Mesendoderm (in vitro differentiated cells): ENCODE data around the gene ZNF669. TPM values are rescaled to one million over a fixed set of nuclear protein-coding genes. Genes with fewer than 3 reads are reported as not detected.
"Not testable (repeated sequence)": the region's sequence is repeated elsewhere in the genome, so short reads cannot be mapped to it uniquely, and the experiment has no call there.

Experiments used
- DNase-seq: peaks from one replicate; pipeline ENCODE4 v3.0.0; 2013
- H2AK5ac ChIP-seq: 2 replicates; pipeline ENCODE4 v1.6.1; 2013; ENCODE audit warnings: low read length, inconsistent platforms
- H2BK120ac ChIP-seq: 2 replicates; pipeline ENCODE4 v1.6.1; 2013; ENCODE audit warnings: low read depth, mild to moderate bottlenecking, low read length, moderate library complexity, mixed read lengths
- H2BK15ac ChIP-seq: replicated peaks from 2 replicates; pipeline ENCODE4 v1.6.1; 2013; ENCODE audit warnings: low read depth, mild to moderate bottlenecking, moderate library complexity
- H2BK5ac ChIP-seq: 2 replicates; pipeline ENCODE4 v1.6.1; 2013; ENCODE audit warnings: low read length, inconsistent platforms
- H3K18ac ChIP-seq: 2 replicates; pipeline ENCODE4 v1.6.1; 2013; ENCODE audit warnings: mild to moderate bottlenecking, low read length, mixed read lengths
- H3K23ac ChIP-seq: one replicate; pipeline ENCODE4 v1.6.1; 2013; ENCODE audit warnings: low read length
- H3K27ac ChIP-seq: 2 replicates; pipeline ENCODE4 v1.5.1; 2013; ENCODE audit warnings: low read depth, mild to moderate bottlenecking, inconsistent platforms, low read length, moderate library complexity
- H3K27me3 ChIP-seq: 2 replicates; pipeline ENCODE4 v1.6.1; 2013; ENCODE audit warnings: low read length, control low read depth, mild to moderate bottlenecking, inconsistent platforms; ENCODE audit not compliant: insufficient read depth, poor library complexity
- H3K36me3 ChIP-seq: 2 replicates; pipeline ENCODE4 v1.6.1; 2013; ENCODE audit warnings: low read length, inconsistent platforms; ENCODE audit not compliant: control insufficient read depth, insufficient read depth
- H3K4ac ChIP-seq: one replicate; pipeline ENCODE4 v1.6.1; 2013; ENCODE audit warnings: low read depth, mild to moderate bottlenecking, low read length, moderate library complexity
- H3K4me1 ChIP-seq: 2 replicates; pipeline ENCODE4 v1.6.1; 2013; ENCODE audit warnings: low read depth, low read length, inconsistent platforms; ENCODE audit not compliant: control insufficient read depth
- H3K4me2 ChIP-seq: 2 replicates; pipeline ENCODE4 v1.6.1; 2013; ENCODE audit warnings: low read length
- H3K4me3 ChIP-seq: 2 replicates; pipeline ENCODE4 v1.5.1; 2013; ENCODE audit warnings: mild to moderate bottlenecking, low read length
- H3K56ac ChIP-seq: one replicate; pipeline ENCODE4 v1.6.1; 2013; ENCODE audit warnings: low read length
- H3K79me1 ChIP-seq: 2 replicates; pipeline ENCODE4 v1.6.1; 2013; ENCODE audit warnings: low read length, inconsistent platforms
- H3K79me2 ChIP-seq: 2 replicates; pipeline ENCODE4 v1.6.1; 2013; ENCODE audit warnings: mild to moderate bottlenecking, low read length; ENCODE audit not compliant: control insufficient read depth, insufficient read depth
- H3K9ac ChIP-seq: 2 replicates; pipeline ENCODE4 v1.6.1; 2013; ENCODE audit warnings: low read length, inconsistent platforms
- H4K5ac ChIP-seq: one replicate; pipeline ENCODE4 v1.6.1; 2013; ENCODE audit warnings: low read length
- H4K8ac ChIP-seq: one replicate; pipeline ENCODE4 v1.6.1; 2013; ENCODE audit warnings: low read depth, mild to moderate bottlenecking, control low read depth, low read length, moderate library complexity
- WGBS: extraction: QIAGEN DNeasy Blood & Tissue Kit; methylation state at CpG from one replicate; pipeline ENCODE4 v1.1.7; 2013; ENCODE audit warnings: low lambda C conversion rate, missing lambda C conversion rate; ENCODE audit not compliant: insufficient coverage; ENCODE audit errors: extremely low coverage; 5-methylcytosine and 5-hydroxymethylcytosine counted together
- polyA plus RNA-seq, 2 experiments: library from polyadenylated mRNA; stranded (reverse); fragments of 200-250 nt; gene quantifications; one replicate each; pipeline ENCODE4 v1.2.3, GENCODE V29; 2013

The ZNF669 gene
- polyA plus RNA-seq (2013, experiment 1 of 2), result 11.9 TPM
- 10.9 TPM for polyA plus RNA-seq (2013, experiment 2 of 2)

DNA sequence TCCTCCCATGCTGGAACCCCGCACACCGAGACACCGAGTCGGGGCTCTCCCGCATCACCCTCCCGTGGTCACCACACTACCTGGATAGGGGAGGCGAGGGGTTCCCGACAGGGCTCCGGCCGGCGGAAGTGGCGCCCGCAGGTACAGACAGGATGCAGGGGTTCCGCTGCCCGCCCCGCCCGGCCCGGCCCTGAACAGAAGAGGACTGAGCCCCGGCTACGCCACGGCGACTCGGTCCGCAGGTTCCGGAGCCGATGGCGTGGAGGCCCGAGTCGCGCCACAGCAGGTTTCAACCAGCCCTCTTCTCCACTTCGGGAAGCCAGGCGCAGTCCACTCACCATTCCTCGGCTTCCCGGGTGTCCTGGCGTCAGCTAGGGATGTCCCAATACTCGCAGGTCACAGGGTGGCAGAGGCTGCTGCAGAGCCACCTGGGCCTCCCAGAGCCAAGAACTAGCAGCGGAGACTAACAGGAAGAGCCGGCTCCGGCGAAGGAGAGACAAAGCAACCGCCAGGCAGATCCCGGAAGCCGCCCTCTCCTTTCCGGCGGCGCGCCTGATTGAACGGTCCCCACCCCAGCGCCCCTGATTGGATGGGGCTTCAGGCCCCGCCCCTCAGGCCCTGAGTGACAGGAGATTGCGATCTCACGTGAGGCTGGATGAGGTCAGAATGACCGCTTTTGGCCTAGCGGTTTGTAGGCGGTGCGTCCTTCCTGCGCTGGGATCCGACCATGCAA is at the start of gene ZNF669:
Gene ZNF669, minus strand, starts transcription at position 498 of the 733 bp plus-strand sequence. Its CDS starts 157 bp downstream, at position 341.
- Histone ChIP-seq H3K9ac (peak within 1 kb of the TSS; percentile 97), H3K56ac (peak within 1 kb of the TSS; percentile 99), H3K4me2 (peak within 1 kb of the TSS; percentile 41), H3K4me3 (peak within 1 kb of the TSS; percentile 99), H4K5ac (no peak within 1 kb of the TSS), H3K4me1 (peaks cover 2% of the 10 kb centered on the region), H3K27me3 (no peaks in the 10 kb centered on the region), H3K79me2 (peaks cover 20% of the 10 kb centered on the region), H2BK5ac (peak within 1 kb of the TSS; percentile 69), H2BK15ac (no peak within 1 kb of the TSS), H2BK120ac (no peak within 1 kb of the TSS), H3K4ac (peak within 1 kb of the TSS; percentile 90), H3K79me1 (peaks cover 6% of the 10 kb centered on the region), H4K8ac (no peak within 1 kb of the TSS), H3K27ac (peak within 1 kb of the TSS; percentile 94), H2AK5ac (no peak within 1 kb of the TSS), H3K23ac (peak within 1 kb of the TSS; percentile 69), H3K36me3 (peaks cover 4% of the 10 kb centered on the region), H3K18ac (peak within 1 kb of the TSS; percentile 46)
- WGBS, result no CpG with 5 or more reads among the region's 58 CpGs
- DNase-seq, result peak; percentile 99

DNA sequence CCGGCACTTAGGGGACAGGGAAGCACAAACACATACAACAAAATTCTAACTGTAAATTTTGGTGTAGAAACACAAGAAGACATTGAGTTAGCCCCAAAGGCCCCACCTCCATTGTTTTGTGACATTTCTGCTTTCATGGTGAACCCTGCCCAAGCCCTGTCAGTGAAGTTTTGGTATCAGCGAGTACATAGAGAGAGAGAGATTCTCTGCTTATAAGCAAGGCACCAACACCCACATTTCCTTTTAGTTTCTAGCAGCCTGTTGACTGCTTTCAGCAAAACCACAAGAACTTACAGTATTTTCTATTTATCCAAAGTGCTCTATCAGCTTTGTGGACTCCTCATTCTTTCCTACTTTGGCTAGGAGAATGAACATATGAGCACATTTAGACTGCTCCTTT is 43.6 kb upstream of the ZNF669 start:
- Histone ChIP-seq H4K8ac (no peak overlapping the region), H3K27me3 (no peaks in the 10 kb centered on the region), H3K56ac (no peak overlapping the region), H3K4ac (no peak overlapping the region), H3K79me1 (peaks cover 14% of the 10 kb centered on the region), H4K5ac (no peak overlapping the region), H3K27ac (no peak overlapping the region), H2BK5ac (no peak overlapping the region), H3K4me2 (no peak overlapping the region), H2BK15ac (no peak overlapping the region), H2BK120ac (no peak overlapping the region), H3K4me3 (no peak overlapping the region), H3K4me1 (no peaks in the 10 kb centered on the region), H3K36me3 (peaks cover 2% of the 10 kb centered on the region), H3K79me2 (peaks cover 2% of the 10 kb centered on the region), H3K9ac (no peak overlapping the region), H3K18ac (no peak overlapping the region), H3K23ac (no peak overlapping the region), H2AK5ac (no peak overlapping the region)
- no peak for DNase-seq
- no CpG with 5 or more reads among the region's 2 CpGs for WGBS

DNA sequence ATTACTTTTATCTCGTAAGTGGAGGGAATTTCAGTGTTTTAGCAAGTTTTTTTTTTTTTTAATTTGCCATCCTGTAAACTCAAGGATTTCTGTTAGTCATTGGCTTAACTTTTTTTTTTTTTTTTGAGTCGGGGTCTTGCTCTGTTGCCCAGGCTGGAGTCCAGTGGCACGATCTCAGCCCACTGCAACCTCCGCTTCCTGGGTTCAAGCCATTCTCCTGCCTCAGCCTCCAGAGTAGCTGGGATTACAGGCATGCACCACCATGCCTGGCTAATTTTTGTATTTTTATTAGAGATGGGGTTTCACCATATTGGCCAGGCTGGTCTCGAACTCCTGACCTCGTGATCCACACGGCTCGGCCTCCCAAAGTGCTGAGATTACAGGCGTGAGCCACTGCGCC is 43.0 kb upstream of the ZNF669 start:
- H4K8ac ChIP-seq, H3K4me3 ChIP-seq, H2AK5ac ChIP-seq, H3K4me1 ChIP-seq, H3K79me2 ChIP-seq, H2BK120ac ChIP-seq, H3K4me2 ChIP-seq, H3K4ac ChIP-seq, H3K23ac ChIP-seq, DNase-seq, H2BK15ac ChIP-seq, H3K9ac ChIP-seq, H4K5ac ChIP-seq, H3K36me3 ChIP-seq, H3K56ac ChIP-seq, H2BK5ac ChIP-seq, H3K27ac ChIP-seq, H3K18ac ChIP-seq, H3K27me3 ChIP-seq: not testable (repeated sequence)
- no CpG with 5 or more reads among the region's 10 CpGs for WGBS
- H3K79me1 ChIP-seq, result peaks cover 14% of the 10 kb centered on the region

DNA sequence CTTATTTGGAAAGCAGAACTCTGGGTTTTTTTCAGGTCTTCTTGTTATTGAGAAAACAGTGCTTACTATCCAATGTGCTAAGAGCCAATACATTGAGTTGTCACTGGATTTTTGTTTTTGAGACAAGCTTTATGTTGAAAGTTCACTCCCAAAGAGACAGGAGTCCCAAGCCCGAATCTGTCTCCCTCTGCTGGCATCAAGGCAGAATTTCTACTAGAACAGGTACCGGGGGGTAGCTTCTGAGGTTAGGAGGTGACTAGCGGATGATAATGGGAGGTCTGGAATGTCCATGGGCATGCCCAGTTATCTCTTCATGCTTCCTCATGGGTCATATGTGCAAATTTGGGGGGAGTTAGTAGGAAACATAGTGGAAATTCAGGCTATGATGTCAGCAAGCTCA is 42.5 kb upstream of the ZNF669 start:
- peak; percentile 61 for DNase-seq
- Histone ChIP-seq H3K4me2 (no peak overlapping the region), H3K23ac (no peak overlapping the region), H3K79me2 (peaks cover 2% of the 10 kb centered on the region), H3K27me3 (no peaks in the 10 kb centered on the region), H3K27ac (no peak overlapping the region), H3K9ac (no peak overlapping the region), H3K4ac (no peak overlapping the region), H2BK15ac (no peak overlapping the region), H2BK5ac (no peak overlapping the region), H3K4me1 (no peaks in the 10 kb centered on the region), H2BK120ac (no peak overlapping the region), H3K56ac (no peak overlapping the region), H2AK5ac (no peak overlapping the region), H3K18ac (no peak overlapping the region), H3K4me3 (no peak overlapping the region), H3K79me1 (peaks cover 18% of the 10 kb centered on the region), H4K8ac (no peak overlapping the region), H3K36me3 (peaks cover 5% of the 10 kb centered on the region), H4K5ac (no peak overlapping the region)
- no CpG with 5 or more reads among the region's 3 CpGs for WGBS

DNA sequence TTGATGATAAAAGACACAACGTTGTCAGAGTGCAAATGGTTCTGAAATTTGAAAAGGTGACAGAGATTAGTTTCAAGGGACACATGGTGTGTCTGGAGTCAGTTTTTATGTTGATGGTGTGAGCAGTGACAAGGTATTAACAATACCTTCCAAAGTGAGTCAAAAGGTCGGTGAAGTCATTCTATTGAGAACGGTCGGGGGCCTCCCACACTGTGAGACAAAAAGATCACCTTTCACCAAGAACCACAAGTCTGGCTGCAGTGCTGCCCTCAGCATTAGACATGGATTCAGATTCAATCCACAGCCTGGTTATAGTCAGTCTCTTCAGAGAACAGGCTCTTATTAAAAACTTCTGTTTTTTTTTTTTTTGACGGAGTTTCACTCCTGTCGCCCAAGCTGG is 41.1 kb upstream of the ZNF669 start:
- Histone ChIP-seq H3K4ac (no peak overlapping the region), H3K27me3 (no peaks in the 10 kb centered on the region), H3K23ac (no peak overlapping the region), H3K4me1 (no peaks in the 10 kb centered on the region), H2BK15ac (no peak overlapping the region), H3K36me3 (peaks cover 5% of the 10 kb centered on the region), H3K18ac (no peak overlapping the region), H3K4me3 (no peak overlapping the region), H4K5ac (no peak overlapping the region), H3K56ac (no peak overlapping the region), H3K4me2 (no peak overlapping the region), H2BK120ac (no peak overlapping the region), H2BK5ac (no peak overlapping the region), H3K27ac (no peak overlapping the region), H3K9ac (no peak overlapping the region), H3K79me1 (peaks cover 21% of the 10 kb centered on the region), H2AK5ac (no peak overlapping the region), H4K8ac (no peak overlapping the region), H3K79me2 (peaks cover 5% of the 10 kb centered on the region)
- no CpG with 5 or more reads among the region's 6 CpGs for WGBS
- peak; percentile 23 for DNase-seq

DNA sequence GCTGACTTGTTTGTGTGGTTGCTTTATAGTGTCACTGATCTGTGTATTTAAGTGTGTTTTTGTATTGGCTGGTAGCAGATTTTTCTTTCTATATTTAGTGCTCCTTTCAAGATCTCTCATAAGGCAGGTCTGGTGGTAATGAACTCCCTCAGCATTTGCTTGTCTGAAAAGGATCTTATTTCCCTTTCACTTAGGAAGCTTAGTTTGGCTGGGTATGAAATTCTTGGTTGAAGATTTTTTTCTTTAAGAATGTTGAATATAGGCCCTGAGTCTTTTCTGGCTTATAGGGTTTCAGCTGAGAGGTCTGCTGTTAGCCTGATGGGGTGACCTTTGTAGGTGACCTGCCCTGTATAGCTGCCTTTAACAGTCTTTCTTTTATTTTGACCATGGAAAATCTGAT is 35.4 kb upstream of the ZNF669 start:
- H3K9ac ChIP-seq, H2AK5ac ChIP-seq, H4K8ac ChIP-seq, H4K5ac ChIP-seq, H3K18ac ChIP-seq, H3K4ac ChIP-seq, H3K4me2 ChIP-seq, H2BK120ac ChIP-seq, H2BK15ac ChIP-seq, H3K4me3 ChIP-seq, H3K79me2 ChIP-seq, H3K56ac ChIP-seq, DNase-seq, H3K23ac ChIP-seq, H3K4me1 ChIP-seq, H3K36me3 ChIP-seq, H3K27ac ChIP-seq, H2BK5ac ChIP-seq, H3K27me3 ChIP-seq: not testable (repeated sequence)
- peaks cover 17% of the 10 kb centered on the region for H3K79me1 ChIP-seq
